Astrocyte of the spinal cord (primary cell): Measurements from ENCODE around the gene EPS8L2.

Source experiments
- DNase-seq: peaks from one replicate; pipeline ENCODE4 v3.0.0; 2011; ENCODE audit warnings: low read depth, low spot score
- H3K4me3 ChIP-seq: 2 replicates; pipeline ENCODE4 v1.5.1; 2011; ENCODE audit warnings: low read depth, mild to moderate bottlenecking, low read length, moderate library complexity
- in situ Hi-C: cut with HindIII; loops from 2 replicates; pipeline ENCODE4 v1.10.0; 2017; ENCODE audit warnings: low sequenced_read_pairs
- TF ChIP-seq, protein P1 (sequence below): IDR thresholded peaks from 2 replicates; pipeline ENCODE4 v1.5.1; 2012; ENCODE audit warnings: low read depth, mild to moderate bottlenecking, low read length, inconsistent platforms

The EPS8L2 gene

DNA sequence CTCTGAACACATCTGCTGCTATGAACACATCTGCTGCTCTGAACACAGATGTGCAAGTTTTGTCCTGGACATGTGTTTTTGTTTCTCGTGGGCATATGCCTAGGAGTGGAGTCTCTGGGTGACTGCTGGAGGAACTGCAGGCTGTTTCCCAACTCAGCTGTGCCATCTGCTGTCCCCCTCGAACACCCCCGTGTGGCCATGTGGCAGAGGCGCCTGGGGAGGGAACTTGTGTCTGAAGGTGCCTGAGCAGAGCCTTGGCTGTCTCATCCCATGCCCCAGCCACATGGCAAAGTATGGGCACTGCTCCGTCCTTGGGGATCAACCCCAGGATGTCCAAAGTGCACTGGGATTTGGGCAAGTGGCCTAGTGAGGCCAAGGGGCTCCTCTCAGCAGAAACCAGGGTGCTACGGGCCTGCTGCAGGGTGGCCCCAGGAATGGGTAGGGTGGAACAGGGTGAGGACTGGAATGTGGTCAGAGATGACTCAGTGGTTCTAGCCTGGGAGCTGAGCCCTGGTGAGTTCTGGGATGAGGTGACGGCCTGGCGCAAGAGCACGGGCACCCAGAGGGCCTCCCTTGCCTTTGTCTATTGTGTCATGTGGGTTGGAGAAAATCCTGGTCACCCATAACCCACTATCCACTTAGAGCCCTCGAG is 56.5 kb downstream of the EPS8L2 start:
- H3K4me3 ChIP-seq, result no peak overlapping the region
- in situ Hi-C loops, result no loop called here
- peak; percentile 65 for DNase-seq
- TF ChIP-seq, protein P1, sequence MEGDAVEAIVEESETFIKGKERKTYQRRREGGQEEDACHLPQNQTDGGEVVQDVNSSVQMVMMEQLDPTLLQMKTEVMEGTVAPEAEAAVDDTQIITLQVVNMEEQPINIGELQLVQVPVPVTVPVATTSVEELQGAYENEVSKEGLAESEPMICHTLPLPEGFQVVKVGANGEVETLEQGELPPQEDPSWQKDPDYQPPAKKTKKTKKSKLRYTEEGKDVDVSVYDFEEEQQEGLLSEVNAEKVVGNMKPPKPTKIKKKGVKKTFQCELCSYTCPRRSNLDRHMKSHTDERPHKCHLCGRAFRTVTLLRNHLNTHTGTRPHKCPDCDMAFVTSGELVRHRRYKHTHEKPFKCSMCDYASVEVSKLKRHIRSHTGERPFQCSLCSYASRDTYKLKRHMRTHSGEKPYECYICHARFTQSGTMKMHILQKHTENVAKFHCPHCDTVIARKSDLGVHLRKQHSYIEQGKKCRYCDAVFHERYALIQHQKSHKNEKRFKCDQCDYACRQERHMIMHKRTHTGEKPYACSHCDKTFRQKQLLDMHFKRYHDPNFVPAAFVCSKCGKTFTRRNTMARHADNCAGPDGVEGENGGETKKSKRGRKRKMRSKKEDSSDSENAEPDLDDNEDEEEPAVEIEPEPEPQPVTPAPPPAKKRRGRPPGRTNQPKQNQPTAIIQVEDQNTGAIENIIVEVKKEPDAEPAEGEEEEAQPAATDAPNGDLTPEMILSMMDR, result peak; percentile 30

DNA sequence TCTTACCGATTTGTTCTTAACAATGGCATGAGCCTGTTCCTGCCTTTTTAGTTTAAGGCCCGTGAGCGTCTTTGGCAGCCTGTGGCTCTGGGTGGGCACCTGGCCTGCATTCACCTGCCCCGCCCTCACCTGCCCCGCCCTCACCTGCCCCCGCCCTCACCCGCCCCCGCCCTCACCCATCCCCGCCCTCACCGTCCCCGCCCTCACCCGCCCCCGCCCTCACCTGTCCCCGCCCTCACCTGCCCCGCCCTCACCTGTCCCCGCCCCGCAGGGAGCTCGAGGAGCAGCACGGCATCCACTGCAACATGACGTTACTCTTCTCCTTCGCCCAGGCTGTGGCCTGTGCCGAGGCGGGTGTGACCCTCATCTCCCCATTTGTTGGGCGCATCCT is 57.0 kb downstream of the EPS8L2 start:
- in situ Hi-C loops, result no loop called here

DNA sequence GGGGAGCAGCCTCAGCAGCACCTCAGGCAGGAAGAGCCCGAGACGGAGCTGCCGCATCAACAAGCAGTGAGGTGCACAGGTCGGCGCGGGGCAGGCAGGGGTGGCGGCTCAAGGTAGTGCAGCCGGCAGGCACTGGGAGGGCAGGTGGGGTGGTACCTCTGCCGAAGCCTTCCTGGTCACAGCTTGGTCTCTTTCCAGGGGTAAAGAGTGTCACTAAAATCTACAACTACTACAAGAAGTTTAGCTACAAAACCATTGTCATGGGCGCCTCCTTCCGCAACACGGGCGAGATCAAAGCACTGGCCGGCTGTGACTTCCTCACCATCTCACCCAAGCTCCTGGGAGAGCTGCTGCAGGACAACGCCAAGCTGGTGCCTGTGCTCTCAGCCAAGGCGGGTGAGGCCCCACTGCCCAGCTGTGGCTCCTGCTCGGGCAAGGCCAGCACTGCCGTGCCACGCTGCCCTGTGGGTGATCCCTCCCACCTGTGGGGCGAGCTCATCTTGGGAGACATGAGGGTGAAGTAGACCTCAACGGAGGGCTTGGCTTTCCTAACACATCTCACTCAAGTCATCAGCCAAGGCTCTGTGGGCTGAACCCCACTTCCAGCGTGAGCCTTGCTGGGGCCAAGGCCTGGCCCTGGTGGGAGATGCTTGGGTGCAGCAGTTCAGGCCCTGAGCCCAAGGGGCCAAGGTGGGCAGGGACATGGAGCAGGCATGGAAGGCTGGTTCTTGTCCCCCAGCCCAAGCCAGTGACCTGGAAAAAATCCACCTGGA is 57.7 kb downstream of the EPS8L2 start:
- TF ChIP-seq, protein P1, result no peak
- in situ Hi-C loops, result no loop called here
- DNase-seq, result no peak
- no peak overlapping the region for H3K4me3 ChIP-seq

More for the DNA sequence above, 57.0 kb downstream of the EPS8L2 start:
- DNase-seq, result no peak
- no peak overlapping the region for H3K4me3 ChIP-seq
- TF ChIP-seq, protein P1, result no peak

DNA sequence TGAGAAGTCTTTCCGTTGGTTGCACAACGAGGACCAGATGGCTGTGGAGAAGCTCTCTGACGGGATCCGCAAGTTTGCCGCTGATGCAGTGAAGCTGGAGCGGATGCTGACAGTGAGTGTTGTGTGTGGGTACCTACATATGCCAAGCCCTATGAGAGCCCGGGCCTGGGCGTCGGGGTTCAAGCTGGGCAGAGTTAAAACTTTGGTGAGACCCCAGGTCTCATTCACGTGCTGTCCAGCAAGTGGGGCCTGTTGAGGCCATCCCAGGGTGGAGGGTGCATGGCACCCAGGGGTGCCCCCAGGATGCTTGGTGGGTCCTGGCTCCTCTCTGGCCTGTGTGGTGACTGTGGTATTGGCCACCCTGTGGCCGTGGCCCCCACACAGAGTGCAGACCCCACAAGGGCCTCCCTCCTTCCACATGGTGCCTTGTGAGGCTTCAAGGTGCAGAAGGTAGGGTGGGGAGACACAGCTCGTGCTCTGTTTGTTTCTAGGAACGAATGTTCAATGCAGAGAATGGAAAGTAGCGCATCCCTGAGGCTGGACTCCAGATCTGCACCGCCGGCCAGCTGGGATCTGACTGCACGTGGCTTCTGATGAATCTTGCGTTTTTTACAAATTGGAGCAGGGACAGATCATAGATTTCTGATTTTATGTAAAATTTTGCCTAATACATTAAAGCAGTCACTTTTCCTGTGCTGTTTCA is 58.4 kb downstream of the EPS8L2 start:
- in situ Hi-C loops, result no loop called here
- H3K4me3 ChIP-seq, result no peak overlapping the region
- TF ChIP-seq, protein P1, result no peak
- no peak for DNase-seq

DNA sequence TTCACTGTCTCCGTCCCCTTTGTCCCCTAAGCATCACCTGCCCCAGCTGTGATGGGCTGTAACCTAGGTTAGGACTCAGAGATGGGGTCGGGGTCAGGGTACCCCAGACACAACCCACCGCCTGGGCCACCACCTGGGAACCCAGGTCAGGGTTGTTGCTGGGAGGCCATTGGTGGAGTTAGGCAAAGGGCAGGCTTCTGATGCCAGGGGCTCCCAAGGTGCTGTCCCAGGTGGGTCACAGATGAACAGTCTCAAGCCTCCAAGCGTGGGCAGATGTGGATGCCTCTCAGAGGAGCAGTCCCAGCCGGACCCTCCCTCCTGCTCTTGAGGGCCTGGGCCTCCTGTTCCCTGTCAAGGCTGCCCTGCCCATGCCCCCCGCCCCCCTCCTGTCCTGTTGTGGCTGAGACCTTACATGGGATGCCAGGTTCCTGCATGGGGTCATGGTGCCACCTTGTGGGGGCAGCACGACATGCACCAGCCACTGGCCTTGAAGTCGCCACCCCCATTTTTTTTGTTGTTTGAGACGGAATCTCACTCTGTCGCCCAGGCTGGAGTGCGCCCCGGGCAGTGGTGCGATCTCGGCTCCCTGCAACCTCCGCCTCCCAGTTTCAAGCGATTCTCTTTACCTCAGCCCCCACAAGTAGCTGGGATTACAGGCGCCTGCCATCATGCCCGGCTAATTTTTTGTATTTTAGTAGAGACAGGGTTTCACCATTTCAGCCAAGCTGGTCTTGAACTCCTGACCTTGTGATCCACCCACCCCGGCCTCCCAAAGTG is 59.2 kb downstream of the EPS8L2 start:
- no peak overlapping the region for H3K4me3 ChIP-seq
- TF ChIP-seq, protein P1, result peak; percentile 60
- peak; percentile 41 for DNase-seq
- in situ Hi-C loops, result no loop called here

DNA sequence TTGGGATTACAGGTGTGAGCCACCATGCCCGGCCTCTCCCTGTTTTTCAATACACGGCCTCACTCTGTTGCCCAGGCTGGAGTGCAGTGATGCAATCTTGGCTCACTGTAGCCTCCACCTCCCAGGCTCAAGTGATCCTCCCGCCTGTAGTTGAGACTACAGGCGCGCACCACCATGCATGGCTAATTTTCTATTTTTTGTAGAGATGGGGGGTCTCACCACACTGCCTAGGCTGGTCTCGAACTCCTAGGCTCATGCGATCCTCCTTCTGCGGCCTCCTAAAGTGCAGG is 59.7 kb downstream of the EPS8L2 start:
- DNase-seq, result no peak
- in situ Hi-C loops, result no loop called here
- H3K4me3 ChIP-seq, result no peak overlapping the region
- TF ChIP-seq, protein P1, result no peak
